Measurements from ENCODE around the gene SPATA6L.

- no peak for TF ChIP-seq CTCF (IDR thresholded peaks at IDR 0.05)
- no peak for TF ChIP-seq POLR2A (IDR thresholded peaks at IDR 0.05)
Measured at GRCh38 chr9:4618700-4619099, 47.6 kb downstream of the SPATA6L start.
